Fibroblast of skin of right biceps (primary cell): ENCODE results near the gene PARD6G.
"Not testable (repeated sequence)": the region's sequence is repeated elsewhere in the genome, so short reads cannot be mapped to it uniquely, and the experiment has no call there.

Experiments used
- DNase-seq: peaks from one replicate; pipeline ENCODE4 v3.0.0-alpha.2; 2013

The PARD6G gene, protein sequence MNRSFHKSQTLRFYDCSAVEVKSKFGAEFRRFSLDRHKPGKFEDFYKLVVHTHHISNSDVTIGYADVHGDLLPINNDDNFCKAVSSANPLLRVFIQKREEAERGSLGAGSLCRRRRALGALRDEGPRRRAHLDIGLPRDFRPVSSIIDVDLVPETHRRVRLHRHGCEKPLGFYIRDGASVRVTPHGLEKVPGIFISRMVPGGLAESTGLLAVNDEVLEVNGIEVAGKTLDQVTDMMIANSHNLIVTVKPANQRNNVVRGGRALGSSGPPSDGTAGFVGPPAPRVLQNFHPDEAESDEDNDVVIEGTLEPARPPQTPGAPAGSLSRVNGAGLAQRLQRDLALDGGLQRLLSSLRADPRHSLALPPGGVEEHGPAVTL

GRCh38 chr18:80247393-80247841, at the start of gene PARD6G:
TSS of gene PARD6G (minus strand) at chr18:80247514. CDS start at chr18:80247348, 166 bp downstream.
- DNase-seq, result peak; percentile 73

DNA sequence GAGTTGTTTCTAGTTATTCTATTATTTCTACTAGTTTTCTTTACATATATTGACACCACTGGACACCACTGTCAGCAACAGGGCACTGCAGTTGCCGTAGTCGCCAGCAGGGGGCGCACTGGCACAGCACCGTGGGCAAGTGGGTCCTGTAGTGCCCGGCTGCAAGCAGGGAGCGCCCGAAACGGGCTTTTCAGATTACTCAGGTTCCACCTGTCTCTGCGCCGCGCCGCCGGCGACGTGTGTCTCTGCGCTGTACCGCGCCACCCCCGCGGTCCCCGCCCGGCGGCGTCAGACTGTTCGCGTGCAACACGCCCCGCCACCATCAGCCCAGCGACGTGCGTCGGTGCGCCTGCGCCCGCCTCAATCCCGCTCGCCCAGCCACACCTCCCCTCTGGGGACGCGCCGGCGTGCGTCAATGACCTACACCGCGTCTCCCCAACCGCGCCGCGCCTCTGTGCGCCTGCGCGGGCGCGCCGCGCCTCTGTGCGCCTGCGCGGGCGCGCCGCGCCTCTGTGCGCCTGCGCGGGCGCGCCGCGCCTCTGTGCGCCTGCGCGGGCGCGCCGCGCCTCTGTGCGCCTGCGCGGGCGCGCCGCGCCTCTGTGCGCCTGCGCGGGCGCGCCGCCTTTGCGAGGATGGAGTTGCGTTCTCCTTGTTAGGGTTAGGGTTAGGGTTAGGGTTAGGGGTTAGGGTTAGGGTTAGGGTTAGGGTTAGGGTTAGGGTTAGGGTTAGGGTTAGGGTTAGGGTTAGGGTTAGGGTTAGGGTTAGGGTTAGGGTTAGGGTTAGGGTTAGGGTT, 15.1 kb upstream of the PARD6G start:
- DNase-seq, result not testable (repeated sequence)

DNA sequence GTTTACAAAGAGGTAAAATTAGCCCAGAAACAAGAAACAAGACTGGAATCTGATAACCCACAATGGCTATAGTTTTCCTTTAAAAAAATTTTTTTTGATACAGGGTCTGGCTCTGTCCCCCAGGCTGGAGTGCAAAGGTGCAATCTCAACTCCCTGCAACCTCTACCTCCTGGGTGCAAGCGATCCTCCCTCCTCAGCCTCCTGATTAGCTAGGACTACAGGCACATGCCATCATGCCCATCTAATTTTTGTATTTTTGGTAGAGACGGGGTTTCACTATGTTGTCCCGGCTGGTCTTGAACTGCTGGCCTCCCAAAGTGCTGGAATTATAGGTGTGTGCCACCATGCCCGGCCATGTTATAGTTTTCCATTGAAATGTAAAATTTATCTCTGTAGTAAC, 12.3 kb upstream of the PARD6G start:
- DNase-seq, result no peak

- no peak for DNase-seq
Observed at GRCh38 chr18:80258640-80259039, 11.3 kb upstream of the PARD6G start.

GRCh38 chr18:80257579-80258543, 10.5 kb upstream of the PARD6G start:
- peak; percentile 63 for DNase-seq

DNA sequence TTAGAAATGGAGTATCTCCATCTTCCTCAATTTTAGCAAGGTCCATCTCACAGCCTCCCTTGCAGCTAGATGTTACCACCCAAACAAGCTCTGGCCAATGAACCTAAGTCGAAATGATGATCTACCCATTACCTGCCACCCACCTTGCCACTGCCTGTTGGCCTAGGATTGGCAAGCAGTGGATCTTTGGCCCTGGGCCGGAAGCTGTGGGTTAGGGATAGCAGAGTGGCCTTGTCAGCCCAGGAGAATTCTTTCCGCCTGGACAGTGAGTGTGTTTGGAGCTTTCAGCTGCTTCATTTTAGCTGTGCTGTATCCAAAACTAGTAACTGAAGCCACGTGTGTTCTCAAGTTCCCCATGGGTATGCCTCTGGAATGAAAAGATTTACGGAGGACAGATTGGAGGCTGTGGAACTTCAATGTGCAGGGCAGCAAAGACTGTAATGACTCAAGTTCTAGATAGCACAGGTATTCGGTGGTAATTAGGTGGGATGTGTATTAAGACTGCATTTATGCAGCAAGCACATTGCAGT, 7.7 kb upstream of the PARD6G start:
- no peak for DNase-seq

DNA sequence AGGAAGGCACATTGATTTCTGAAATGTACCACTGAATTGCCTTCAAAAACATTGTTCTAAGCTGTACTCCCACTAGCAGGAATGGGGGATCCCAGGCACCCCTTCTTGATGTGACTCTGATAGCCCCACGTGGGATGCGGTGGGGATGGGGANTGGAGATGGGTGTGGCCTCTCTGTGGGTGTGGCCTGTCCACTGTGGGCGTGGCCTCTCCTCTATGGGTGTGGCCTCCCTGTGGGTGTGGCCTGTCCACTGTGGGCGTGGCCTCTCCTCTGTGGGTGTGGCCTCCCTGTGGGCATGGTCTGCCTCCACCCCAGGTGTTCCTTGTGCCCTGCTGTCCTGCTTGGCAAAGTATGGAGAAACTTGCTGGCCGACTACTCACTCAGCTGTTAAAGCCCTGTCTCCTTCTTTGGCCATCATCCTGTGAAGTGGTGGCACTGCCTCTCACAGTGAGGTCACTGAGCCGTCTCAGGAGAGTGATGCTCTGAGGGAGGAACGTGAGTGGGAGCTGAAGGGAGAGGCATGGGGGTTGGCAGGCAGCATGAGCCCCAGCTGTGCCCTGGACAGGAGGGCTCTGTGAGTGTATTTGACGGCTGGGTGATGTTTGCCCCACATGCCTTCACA, 6.7 kb upstream of the PARD6G start:
- DNase-seq, result no peak

GRCh38 chr18:80253236-80253635, 5.9 kb upstream of the PARD6G start:
- DNase-seq, result no peak

GRCh38 chr18:80252136-80252535, 4.8 kb upstream of the PARD6G start:
- DNase-seq, result peak; percentile 65

GRCh38 chr18:80251700-80252099, 4.4 kb upstream of the PARD6G start:
- no peak for DNase-seq

DNA sequence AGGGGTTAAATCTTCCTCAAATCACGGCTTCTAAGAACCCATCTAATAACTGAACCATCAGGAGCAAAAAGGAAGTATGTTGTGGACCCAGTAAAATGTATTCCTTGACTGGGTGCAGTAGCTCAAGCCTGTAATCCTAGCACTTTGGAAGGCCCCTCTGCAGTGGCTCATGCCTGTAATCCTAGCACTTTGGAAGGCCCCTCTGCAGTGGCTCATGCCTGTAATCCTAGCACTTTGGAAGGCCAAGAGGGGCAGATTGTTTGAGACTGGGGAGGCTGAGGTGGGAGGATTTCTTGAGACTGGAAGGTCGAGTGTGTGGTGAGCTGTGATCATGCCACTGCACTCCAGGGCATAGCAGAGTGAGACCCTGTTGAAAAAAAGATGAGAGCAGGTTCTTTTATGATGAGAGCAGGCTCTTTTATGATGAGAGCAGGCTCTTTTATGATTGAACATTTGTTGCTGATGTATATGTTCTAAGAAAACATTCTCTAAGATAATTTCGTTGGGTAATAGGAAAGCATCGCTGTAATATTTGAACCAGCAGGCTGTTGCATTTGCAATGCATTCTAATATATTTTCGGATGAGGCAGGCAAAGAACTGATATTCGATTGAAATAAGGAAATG, 3.5 kb upstream of the PARD6G start:
- no peak for DNase-seq

GRCh38 chr18:80249217-80250093, 2.1 kb upstream of the PARD6G start:
- DNase-seq, result peak; percentile 38

- DNase-seq, result peak; percentile 15
Observed at GRCh38 chr18:80246445-80247392, 595 bp downstream of the PARD6G start.

- DNase-seq, result no peak
Observed at GRCh38 chr18:80245781-80246444, 1.4 kb downstream of the PARD6G start.

- no peak for DNase-seq
Observed at GRCh38 chr18:80244956-80245730, 2.2 kb downstream of the PARD6G start.

GRCh38 chr18:80244167-80244566, 3.1 kb downstream of the PARD6G start:
- no peak for DNase-seq

DNA sequence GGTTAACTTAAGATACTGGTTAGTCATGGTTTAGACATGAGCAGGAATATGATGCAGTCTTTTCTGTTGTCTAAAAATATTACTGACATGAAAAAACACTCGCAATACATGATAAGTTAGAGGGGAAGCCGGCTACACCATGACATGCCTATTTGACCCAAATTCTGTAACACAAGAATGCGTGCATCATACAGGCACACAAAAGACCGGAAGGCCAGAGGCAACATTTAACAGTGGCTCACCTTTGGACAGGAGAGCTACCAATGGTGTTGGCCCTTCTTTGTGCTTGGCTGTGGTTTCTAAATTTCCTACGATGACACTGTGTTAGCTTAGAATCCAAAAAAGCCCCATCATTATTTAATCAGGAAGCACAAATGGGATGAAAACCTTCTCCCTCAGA, 4.1 kb downstream of the PARD6G start:
- DNase-seq, result no peak
